SK-N-SH treated with all-trans-retinoic acid at 6 μM for 48 hours (cell line): ENCODE data around the gene DOP1B.

Experiments used
- ARNTL ChIP-seq: fragments of 450-650 bp; formaldehyde crosslinking; IDR thresholded peaks from 2 replicates; pipeline ENCODE4 v1.5.0; 2020; ENCODE audit warnings: low read depth, mild to moderate bottlenecking, moderate library complexity, borderline replicate concordance
- BACH2 ChIP-seq: fragments of 250-450 bp; sonication (Bioruptor Pico); IDR thresholded peaks from 2 replicates; pipeline ENCODE4 v1.9.0; 2021; ENCODE audit warnings: mild to moderate bottlenecking, borderline replicate concordance
- CREB5 ChIP-seq: fragments of 250-450 bp; sonication (Bioruptor Pico); IDR thresholded peaks from 2 replicates; pipeline ENCODE4 v1.5.1; 2020; ENCODE audit warnings: low read depth, mild to moderate bottlenecking, moderate library complexity
- CSRNP3 ChIP-seq: fragments of 250-450 bp; sonication (Bioruptor Pico); IDR thresholded peaks from 2 replicates; pipeline ENCODE4 v1.5.1; 2021; ENCODE audit warnings: mild to moderate bottlenecking, moderate library complexity
- GLIS3 ChIP-seq: fragments of 250-450 bp; sonication (Bioruptor Pico); IDR thresholded peaks from 2 replicates; pipeline ENCODE4 v1.5.0; 2020; ENCODE audit warnings: mild to moderate bottlenecking, moderate library complexity
- OSR1 ChIP-seq: fragments of 250-450 bp; sonication (Bioruptor Pico); IDR thresholded peaks from 2 replicates; pipeline ENCODE4 v1.8.0; 2022; ENCODE audit warnings: moderate library complexity, mild to moderate bottlenecking, inconsistent platforms
- PATZ1 ChIP-seq: fragments of 250-450 bp; sonication (Bioruptor Pico); IDR thresholded peaks from 2 replicates; pipeline ENCODE4 v1.8.0; 2020; ENCODE audit warnings: mild to moderate bottlenecking, moderate library complexity, borderline replicate concordance
- POU6F1 ChIP-seq: fragments of 250-450 bp; sonication (Bioruptor Pico); IDR thresholded peaks from 2 replicates; pipeline ENCODE4 v1.8.0; 2021; ENCODE audit warnings: low read depth, mild to moderate bottlenecking, moderate library complexity, borderline replicate concordance
- PPARA ChIP-seq: fragments of 250-450 bp; sonication (Bioruptor Pico); IDR thresholded peaks from 2 replicates; pipeline ENCODE4 v1.5.0; 2020; ENCODE audit warnings: mild to moderate bottlenecking, borderline replicate concordance
- SNAI2 ChIP-seq: fragments of 250-450 bp; sonication (Bioruptor Pico); IDR thresholded peaks from 2 replicates; pipeline ENCODE4 v1.5.0; 2020; ENCODE audit warnings: mild to moderate bottlenecking, moderate library complexity
- ZFP3 ChIP-seq: fragments of 250-450 bp; sonication (Bioruptor Pico); IDR thresholded peaks from 2 replicates; pipeline ENCODE4 v1.5.0; 2020; ENCODE audit warnings: mild to moderate bottlenecking, moderate library complexity
- ZNF565 ChIP-seq: fragments of 450-650 bp; formaldehyde crosslinking; conservative IDR thresholded peaks from 2 replicates; pipeline ENCODE4 v1.5.0; 2020; ENCODE audit warnings: low read depth, mild to moderate bottlenecking, moderate library complexity

DNA sequence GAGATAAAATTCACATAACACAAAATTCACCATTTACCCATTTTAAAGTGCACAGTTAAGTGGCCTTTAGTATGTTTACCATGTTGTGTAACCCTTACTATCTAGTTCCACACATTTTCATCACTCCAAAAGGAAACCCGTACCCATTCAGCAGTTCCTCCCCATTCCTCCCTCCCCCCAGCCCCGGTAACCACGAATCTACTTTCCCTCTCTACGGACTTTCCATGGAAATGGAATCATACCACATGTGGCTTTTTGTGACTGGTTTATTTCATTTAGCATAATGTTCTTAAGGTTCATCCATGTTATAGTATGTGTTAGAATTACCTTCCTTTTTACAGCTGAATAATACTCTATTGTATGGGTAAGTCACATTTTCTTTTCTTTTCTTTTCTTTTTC lies 10.9 kb downstream of the DOP1B start:
- TF ChIP-seq ZNF565 (CRISPR knock-in tag) (no peak), PATZ1 (no peak), OSR1 (CRISPR knock-in tag) (no peak), CREB5 (CRISPR knock-in tag) (no peak), BACH2 (no peak), SNAI2 (CRISPR knock-in tag) (no peak), PPARA (CRISPR knock-in tag) (no peak), ZFP3 (CRISPR knock-in tag) (no peak), CSRNP3 (CRISPR knock-in tag) (no peak), GLIS3 (CRISPR knock-in tag) (no peak), POU6F1 (CRISPR knock-in tag) (no peak), ARNTL (no peak)
